Lower leg skin (tissue), 3 donors: ENCODE measurements around the gene RBCK1.

Source experiments
- POLR2A ChIP-seq, 2 donors: fragments of 450-650 bp; IDR thresholded peaks; one replicate each; pipeline ENCODE4 v1.6.1; 2016 to 2017; ENCODE audit warnings: antibody characterized with exemption in 2 of 2, mild to moderate bottlenecking in 1 of 2, moderate library complexity in 1 of 2
- TF ChIP-seq, protein P1 (sequence below), 3 donors: fragments of 450-650 bp; IDR thresholded peaks; one replicate each; pipeline ENCODE4 v1.5.1; 2016; ENCODE audit warnings: antibody characterized with exemption in 3 of 3, mild to moderate bottlenecking in 3 of 3, moderate library complexity in 2 of 3

DNA sequence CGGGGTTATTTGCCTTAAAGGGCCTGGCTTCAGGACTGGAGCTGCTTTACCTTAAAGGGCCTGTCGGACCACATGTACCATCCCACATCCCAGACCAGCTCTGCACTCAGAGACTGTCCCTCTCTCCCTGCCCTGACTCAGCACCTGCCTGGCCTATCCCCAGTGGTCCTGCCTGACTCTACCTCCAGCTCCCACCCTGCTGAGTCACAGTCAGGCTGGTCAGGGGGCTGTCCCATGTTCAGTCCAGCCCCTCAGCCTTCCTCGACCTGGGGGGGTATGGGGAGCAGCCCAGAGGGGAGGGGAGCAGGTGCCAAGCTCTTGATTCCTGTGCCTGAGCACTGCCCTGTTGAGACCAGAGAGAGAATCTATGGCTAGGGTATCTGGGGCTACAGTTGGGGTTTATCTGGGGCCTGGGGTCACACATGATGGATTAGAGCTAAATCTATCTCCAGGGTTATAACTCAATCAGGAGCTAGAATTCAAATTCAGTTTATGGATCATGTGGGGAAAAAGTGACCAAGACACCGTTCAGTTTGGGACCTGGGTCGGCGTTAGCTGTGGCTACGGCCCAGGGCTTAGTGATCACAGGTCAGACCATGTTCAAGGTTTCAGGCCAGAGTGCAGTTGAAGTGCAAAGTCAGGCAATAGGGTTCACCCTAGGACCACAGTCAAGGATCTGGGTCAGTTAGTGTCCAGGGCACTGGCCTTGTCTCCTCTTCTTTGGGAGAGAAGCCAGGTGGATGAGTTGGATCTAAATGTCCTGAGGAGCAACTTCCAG is 36.9 kb upstream of the RBCK1 start:
- TF ChIP-seq, protein P1, sequence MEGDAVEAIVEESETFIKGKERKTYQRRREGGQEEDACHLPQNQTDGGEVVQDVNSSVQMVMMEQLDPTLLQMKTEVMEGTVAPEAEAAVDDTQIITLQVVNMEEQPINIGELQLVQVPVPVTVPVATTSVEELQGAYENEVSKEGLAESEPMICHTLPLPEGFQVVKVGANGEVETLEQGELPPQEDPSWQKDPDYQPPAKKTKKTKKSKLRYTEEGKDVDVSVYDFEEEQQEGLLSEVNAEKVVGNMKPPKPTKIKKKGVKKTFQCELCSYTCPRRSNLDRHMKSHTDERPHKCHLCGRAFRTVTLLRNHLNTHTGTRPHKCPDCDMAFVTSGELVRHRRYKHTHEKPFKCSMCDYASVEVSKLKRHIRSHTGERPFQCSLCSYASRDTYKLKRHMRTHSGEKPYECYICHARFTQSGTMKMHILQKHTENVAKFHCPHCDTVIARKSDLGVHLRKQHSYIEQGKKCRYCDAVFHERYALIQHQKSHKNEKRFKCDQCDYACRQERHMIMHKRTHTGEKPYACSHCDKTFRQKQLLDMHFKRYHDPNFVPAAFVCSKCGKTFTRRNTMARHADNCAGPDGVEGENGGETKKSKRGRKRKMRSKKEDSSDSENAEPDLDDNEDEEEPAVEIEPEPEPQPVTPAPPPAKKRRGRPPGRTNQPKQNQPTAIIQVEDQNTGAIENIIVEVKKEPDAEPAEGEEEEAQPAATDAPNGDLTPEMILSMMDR (IDR thresholded peaks at IDR 0.05) = peak in 1 of 3 donors; percentile 34
- no peak for TF ChIP-seq POLR2A (IDR thresholded peaks at IDR 0.05)
